ENCODE measurements around the gene DVL1.

The DVL1 gene

DNA sequence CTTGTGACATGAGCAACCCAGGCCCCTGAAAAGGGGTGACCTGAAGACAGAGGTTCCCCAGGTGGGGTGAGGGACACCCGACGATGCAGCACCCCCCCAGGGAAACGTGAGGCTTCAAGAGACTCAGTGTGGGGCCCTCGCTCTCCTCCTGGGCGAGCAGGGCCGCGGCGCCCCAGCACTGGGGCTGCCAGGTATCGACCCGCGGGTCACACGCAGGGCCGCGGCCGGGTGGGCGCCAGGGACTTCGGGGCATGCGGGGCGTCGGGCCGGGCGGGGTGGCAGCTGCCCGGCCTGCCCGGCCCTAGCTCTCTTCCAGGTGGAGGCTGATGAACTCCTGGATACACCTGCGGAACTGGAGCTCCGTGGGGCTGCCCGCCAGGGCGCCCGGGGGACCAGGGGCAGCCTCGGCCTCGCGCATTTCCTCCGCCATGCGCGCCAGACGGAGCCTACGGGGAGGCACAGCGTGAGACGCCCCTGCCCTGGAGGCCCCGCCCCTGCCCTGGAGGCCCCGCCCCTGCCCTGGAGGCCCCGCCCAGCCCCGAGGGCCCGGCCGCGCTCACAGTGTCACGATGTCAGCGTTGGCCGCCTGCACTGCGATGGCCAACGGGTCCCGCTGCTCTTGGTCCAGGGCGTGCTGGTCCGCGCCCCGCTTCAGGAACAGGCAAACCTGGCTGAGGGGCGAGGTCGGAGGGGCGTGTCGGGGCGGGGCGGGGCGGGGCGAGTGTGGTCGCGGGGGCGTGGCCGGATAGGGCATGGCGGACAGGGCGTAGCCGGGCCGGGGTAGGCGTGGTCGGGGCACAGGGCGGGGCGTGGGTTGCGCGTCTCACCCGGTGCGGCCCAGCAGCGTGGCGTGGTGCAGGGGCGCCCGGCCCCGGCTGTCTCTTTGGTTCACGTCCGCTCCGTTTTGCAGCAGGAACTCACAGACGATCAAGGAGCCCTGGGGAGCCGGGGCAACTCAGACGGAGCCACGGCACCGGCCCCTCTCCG, 55.7 kb downstream of the DVL1 start:
- no peak for DNase-seq (ENCODE audit: low read depth)
- TF ChIP-seq, protein P1, sequence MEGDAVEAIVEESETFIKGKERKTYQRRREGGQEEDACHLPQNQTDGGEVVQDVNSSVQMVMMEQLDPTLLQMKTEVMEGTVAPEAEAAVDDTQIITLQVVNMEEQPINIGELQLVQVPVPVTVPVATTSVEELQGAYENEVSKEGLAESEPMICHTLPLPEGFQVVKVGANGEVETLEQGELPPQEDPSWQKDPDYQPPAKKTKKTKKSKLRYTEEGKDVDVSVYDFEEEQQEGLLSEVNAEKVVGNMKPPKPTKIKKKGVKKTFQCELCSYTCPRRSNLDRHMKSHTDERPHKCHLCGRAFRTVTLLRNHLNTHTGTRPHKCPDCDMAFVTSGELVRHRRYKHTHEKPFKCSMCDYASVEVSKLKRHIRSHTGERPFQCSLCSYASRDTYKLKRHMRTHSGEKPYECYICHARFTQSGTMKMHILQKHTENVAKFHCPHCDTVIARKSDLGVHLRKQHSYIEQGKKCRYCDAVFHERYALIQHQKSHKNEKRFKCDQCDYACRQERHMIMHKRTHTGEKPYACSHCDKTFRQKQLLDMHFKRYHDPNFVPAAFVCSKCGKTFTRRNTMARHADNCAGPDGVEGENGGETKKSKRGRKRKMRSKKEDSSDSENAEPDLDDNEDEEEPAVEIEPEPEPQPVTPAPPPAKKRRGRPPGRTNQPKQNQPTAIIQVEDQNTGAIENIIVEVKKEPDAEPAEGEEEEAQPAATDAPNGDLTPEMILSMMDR (conservative IDR thresholded peaks at IDR 0.05; ENCODE audit: low read length), result no peak
- no peak overlapping the region for H3K4me3 ChIP-seq (ENCODE audit: low read length)

DNA sequence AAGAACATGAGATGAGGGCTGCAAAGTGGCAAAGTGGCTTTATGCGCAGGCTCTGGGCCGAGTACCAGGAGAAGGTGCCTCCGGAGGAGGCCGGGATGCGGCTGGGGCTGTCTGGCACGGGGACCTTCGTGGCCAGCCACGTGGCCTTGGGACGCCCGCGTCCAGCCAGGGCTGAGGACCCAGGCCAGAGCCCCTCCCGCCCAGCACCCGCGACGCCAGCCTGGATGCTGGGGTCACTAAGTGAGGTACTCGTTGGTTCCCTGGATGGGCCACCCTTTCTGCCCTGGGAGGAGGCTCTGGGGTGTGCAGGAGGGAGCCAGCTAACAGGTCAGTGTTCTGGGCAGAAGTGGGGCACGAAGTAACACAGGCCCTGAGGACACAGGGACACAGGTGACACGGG, 56.4 kb downstream of the DVL1 start:
- TF ChIP-seq, protein P1 (conservative IDR thresholded peaks at IDR 0.05; ENCODE audit: low read length), result no peak

DNA sequence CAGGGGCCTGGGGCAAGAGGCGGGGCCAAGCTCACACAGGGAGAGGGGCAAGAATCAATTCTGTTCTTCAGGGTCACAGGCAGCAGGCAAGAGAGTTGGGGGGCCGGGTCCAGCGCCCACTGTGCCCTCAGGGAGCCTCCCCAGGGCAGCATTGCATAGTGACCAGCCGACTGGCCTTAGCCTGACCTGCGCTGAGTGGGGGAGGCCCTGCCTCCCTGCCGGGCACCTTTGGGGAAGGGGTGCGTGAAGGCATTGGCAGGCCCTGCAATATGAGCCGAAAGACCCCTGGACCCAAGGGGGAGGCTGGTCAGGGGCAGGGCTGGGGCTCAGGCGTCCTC, 56.8 kb downstream of the DVL1 start:
- H3K4me3 ChIP-seq (ENCODE audit: low read length), result no peak overlapping the region
- DNase-seq (ENCODE audit: low read depth), result no peak
- TF ChIP-seq, protein P1 (conservative IDR thresholded peaks at IDR 0.05; ENCODE audit: low read length), result no peak

More for the DNA sequence above, 56.4 kb downstream of the DVL1 start:
- no peak for DNase-seq (ENCODE audit: low read depth)
- H3K4me3 ChIP-seq (ENCODE audit: low read length), result no peak overlapping the region

DNA sequence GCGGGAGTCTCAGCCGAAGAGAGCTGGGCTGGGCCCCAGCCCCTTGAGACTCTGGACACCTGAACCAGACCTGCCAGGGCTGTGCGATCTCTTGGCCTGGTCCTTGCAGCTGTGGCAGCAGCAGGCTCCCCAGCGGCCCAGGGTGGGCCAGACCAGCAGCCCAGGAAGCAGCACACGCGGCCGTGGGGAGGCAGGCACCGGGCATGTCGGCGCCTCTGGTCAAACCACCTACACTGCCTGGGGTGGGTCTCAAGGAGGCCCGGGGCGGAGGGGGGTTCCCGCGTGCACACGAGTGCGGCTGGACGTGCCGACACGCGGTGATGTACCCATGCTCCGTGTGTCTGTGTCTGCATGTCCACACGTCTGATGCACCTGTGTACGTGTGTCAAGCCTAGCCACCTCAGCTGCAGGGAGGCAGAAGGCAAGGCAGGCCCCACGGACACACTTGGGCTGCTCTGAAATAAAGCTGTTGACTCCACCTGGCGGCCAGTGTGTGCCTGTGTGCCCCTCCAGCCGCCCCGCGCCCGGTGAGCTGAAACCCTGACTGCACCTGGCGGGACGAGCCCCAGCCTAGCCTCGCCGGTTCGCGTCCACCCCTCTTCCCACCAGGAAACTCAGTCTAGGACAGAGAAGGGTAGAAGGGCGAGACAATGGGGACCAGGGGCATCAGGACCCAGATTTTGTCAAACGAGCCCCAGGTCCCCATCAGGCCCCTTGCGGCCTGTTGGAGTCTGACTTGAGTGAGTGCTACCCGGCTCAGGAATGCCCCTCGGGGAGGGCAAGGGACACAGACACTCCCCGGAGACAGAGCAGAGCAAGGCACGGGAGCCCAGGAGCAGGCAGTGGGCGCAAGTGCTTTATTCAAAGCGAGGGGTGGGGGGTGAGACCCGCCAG, 57.4 kb downstream of the DVL1 start:
- TF ChIP-seq, protein P1 (conservative IDR thresholded peaks at IDR 0.05; ENCODE audit: low read length), result peak; percentile 50
- H3K4me3 ChIP-seq (ENCODE audit: low read length), result no peak overlapping the region
- peak; percentile 53 for DNase-seq (ENCODE audit: low read depth)

DNA sequence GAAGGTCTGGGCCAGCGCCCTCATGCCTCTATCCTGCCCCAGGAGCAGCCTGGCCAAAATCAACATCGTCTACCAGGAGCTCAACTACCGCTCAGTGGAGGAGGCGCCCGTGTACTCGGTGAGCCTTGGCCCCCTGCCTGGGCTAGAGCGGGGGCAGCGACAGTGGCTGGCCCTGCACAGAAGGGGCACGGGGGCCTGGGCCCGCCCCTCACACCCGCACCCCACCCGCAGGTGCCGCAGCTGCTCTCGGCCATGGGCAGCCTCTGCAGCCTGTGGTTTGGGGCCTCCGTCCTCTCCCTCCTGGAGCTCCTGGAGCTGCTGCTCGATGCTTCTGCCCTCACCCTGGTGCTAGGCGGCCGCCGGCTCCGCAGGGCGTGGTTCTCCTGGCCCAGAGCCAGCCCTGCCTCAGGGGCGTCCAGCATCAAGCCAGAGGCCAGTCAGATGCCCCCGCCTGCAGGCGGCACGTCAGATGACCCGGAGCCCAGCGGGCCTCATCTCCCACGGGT, 58.1 kb downstream of the DVL1 start:
- no peak for DNase-seq (ENCODE audit: low read depth)
- no peak overlapping the region for H3K4me3 ChIP-seq (ENCODE audit: low read length)
- TF ChIP-seq, protein P1 (conservative IDR thresholded peaks at IDR 0.05; ENCODE audit: low read length), result no peak

DNA sequence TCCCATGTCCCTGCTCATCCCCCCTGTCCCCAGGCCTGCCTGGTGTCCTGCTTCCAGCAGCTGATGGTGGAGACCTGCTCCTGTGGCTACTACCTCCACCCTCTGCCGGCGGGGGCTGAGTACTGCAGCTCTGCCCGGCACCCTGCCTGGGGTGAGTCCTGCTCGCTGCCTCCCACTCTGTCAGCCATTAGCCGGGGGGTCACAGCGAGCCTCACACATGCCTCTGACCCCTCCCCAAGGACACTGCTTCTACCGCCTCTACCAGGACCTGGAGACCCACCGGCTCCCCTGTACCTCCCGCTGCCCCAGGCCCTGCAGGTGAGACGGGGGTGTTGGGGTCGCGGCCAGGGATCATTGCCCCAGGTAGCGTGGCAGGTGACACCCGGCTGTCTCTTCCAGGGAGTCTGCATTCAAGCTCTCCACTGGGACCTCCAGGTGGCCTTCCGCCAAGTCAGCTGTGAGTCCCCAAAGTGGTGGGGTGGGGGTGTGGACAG, 58.9 kb downstream of the DVL1 start:
- DNase-seq (ENCODE audit: low read depth), result peak; percentile 51
- H3K4me3 ChIP-seq (ENCODE audit: low read length), result no peak overlapping the region
- TF ChIP-seq, protein P1 (conservative IDR thresholded peaks at IDR 0.05; ENCODE audit: low read length), result peak; percentile 67

Data from AG10803 (cell line).